Liver (tissue), 9 donors: Measurements from ENCODE around the gene CENPL. TPM values are rescaled to one million over a fixed set of nuclear protein-coding genes. Genes with fewer than 3 reads are reported as not detected.
A peak's percentile ranks its signal among the peaks of the same experiment; 100 is the strongest.

Experiments used
- DNase-seq: peaks from one replicate; pipeline ENCODE4 v3.0.0-alpha.2; 2017; ENCODE audit warnings: low spot score
- H3K27ac ChIP-seq, 2 donors: one replicate each; pipeline ENCODE4 v1.7.0; 2013; ENCODE audit warnings: inconsistent platforms in 2 of 2, low read length in 2 of 2, control low read depth in 1 of 2, low read depth in 1 of 2, mild to moderate bottlenecking in 1 of 2
- H3K27me3 ChIP-seq, 4 donors: one replicate each; pipeline versions ENCODE4 v1.6.1 to v1.7.0; 2013; ENCODE audit warnings: low read length in 3 of 4, inconsistent platforms in 1 of 4, mild to moderate bottlenecking in 1 of 4, moderate library complexity in 1 of 4; ENCODE audit not compliant: control insufficient read depth in 4 of 4, insufficient read depth in 4 of 4
- H3K36me3 ChIP-seq, 4 donors: one replicate each; pipeline versions ENCODE4 v1.6.1 to v1.7.0; 2013; ENCODE audit warnings: low read length in 3 of 4, mild to moderate bottlenecking in 3 of 4, low read depth in 1 of 4, moderate library complexity in 1 of 4; ENCODE audit not compliant: control insufficient read depth in 4 of 4, insufficient read depth in 3 of 4
- H3K4me1 ChIP-seq, 4 donors: one replicate each; pipeline versions ENCODE4 v1.6.1 to v1.7.0; 2013; ENCODE audit warnings: low read length in 3 of 4, mild to moderate bottlenecking in 3 of 4, moderate library complexity in 1 of 4; ENCODE audit not compliant: control insufficient read depth in 4 of 4, insufficient read depth in 4 of 4
- H3K4me3 ChIP-seq, 3 donors: one replicate each; pipeline versions ENCODE4 v1.6.1 to v1.7.0; 2013; ENCODE audit warnings: low read length in 3 of 3, control low read depth in 1 of 3, low read depth in 1 of 3, mild to moderate bottlenecking in 1 of 3
- H3K9ac ChIP-seq, 2 donors: one replicate each; pipeline ENCODE4 v1.7.0; 2013; ENCODE audit warnings: low read length in 2 of 2, mild to moderate bottlenecking in 2 of 2, moderate library complexity in 2 of 2, control low read depth in 1 of 2, low read depth in 1 of 2
- H3K9me3 ChIP-seq, 4 donors: one replicate each; pipeline versions ENCODE4 v1.6.1 to v1.7.0; 2013; ENCODE audit warnings: low read length in 3 of 4; ENCODE audit not compliant: control insufficient read depth in 4 of 4
- CTCF ChIP-seq: fragments of 150-350 bp; IDR thresholded peaks from 2 replicates; pipeline ENCODE4 v1.5.1; 2017; ENCODE audit warnings: improper control_type of control experiment, low read depth, low read length; ENCODE audit not compliant: missing input control
- EGR1 ChIP-seq, 2 donors: IDR thresholded peaks; 2 replicates each; pipeline ENCODE4 v1.6.1; 2016 to 2018; ENCODE audit warnings: antibody characterized with exemption in 2 of 2, low read depth in 2 of 2
- FOXA2 ChIP-seq: IDR thresholded peaks from 2 replicates; pipeline ENCODE4 v1.6.1; 2016; ENCODE audit warnings: antibody characterized with exemption
- GABPA ChIP-seq, 2 donors: IDR thresholded peaks in 1 of 2; conservative IDR thresholded peaks in 1 of 2; 2 replicates each; pipeline ENCODE4 v1.6.1; 2016; ENCODE audit warnings: antibody characterized with exemption in 2 of 2, mild to moderate bottlenecking in 1 of 2, moderate library complexity in 1 of 2
- HNF4G ChIP-seq: IDR thresholded peaks from 2 replicates; pipeline ENCODE4 v1.6.1; 2016; ENCODE audit warnings: antibody characterized with exemption
- JUND ChIP-seq, 2 donors: IDR thresholded peaks; 2 replicates each; pipeline ENCODE4 v1.6.1; 2016; ENCODE audit warnings: antibody characterized with exemption in 2 of 2
- NR2F2 ChIP-seq: IDR thresholded peaks from 2 replicates; pipeline ENCODE4 v1.6.1; 2016; ENCODE audit warnings: antibody characterized with exemption
- SP1 ChIP-seq: IDR thresholded peaks from 2 replicates; pipeline ENCODE4 v1.6.1; 2018; ENCODE audit warnings: antibody characterized with exemption, mild to moderate bottlenecking
- TAF1 ChIP-seq: conservative IDR thresholded peaks from 2 replicates; pipeline ENCODE4 v1.6.1; 2016; ENCODE audit warnings: antibody characterized with exemption, mild to moderate bottlenecking
- YY1 ChIP-seq: IDR thresholded peaks from 2 replicates; pipeline ENCODE4 v1.6.1; 2016; ENCODE audit warnings: antibody characterized with exemption, mild to moderate bottlenecking
- WGBS: extraction: QIAGEN DNeasy Blood & Tissue Kit; methylation state at CpG from one replicate; pipeline ENCODE4 v1.1.7; 2013; 5-methylcytosine and 5-hydroxymethylcytosine counted together
- polyA plus RNA-seq, 2 donors: library from polyadenylated mRNA; stranded (reverse) in 1 of 2; unstranded in 1 of 2; fragments of 200-250 nt in 1 of 2; fragments of >200 nt in 1 of 2; fragmentation: Nextera tagmentation in 1 of 2; extraction: Ambion mirVana in 1 of 2; gene quantifications; one replicate each; pipeline versions ENCODE4 v1.2.1 to v1.2.3, GENCODE V29; 2013 to 2015
- total RNA-seq, 2 donors: library from RNA; depleted of rRNA; stranded (reverse); fragments of >200 nt; gene quantifications; one replicate each; pipeline ENCODE4 v1.2.3, GENCODE V29; 2014
- TF ChIP-seq, protein P1 (sequence below): IDR thresholded peaks from 2 replicates; pipeline ENCODE4 v1.6.1; 2016; ENCODE audit warnings: antibody characterized with exemption, mild to moderate bottlenecking
- TF ChIP-seq, protein P2 (sequence below): IDR thresholded peaks from 2 replicates; pipeline ENCODE4 v1.6.1; 2016; ENCODE audit warnings: antibody characterized with exemption
- TF ChIP-seq, protein P3 (sequence below): IDR thresholded peaks from 2 replicates; pipeline ENCODE4 v1.6.1; 2016; ENCODE audit warnings: antibody characterized with exemption
- donor health status: healthy.
- donor health status: healthy.
- donor health status: healthy.
- donor health status: healthy.
- donor health status: healthy.

The CENPL gene
- total and polyA plus RNA-seq, 4 donors: 0.61 to 19.1 (median 1.2) TPM

DNA sequence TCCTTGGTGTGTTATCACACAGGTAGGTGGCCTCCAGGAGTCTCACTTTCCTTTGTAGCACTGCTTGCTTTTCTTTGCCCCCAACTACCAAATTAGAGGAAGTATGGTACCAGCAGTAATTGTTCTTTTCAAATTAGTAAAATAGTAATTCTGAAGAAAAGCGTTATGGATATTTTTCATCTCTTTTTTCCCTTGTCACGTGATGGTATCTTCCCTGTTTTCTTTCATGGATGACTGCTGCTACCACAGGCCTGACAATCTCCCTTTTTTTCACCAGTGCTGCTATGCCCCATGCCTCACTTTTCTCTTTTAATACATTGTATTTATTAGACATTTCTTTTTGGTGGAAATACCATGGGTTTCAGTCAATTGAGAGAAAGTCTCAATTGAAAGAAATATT, 46.8 kb upstream of the CENPL start:
- H3K27me3 ChIP-seq: no peaks in the 10 kb centered on the region
- H3K4me3 ChIP-seq: no peak overlapping the region
- H3K4me1 ChIP-seq: peaks cover 2 to 20% (median 10%) of the 10 kb centered on the region in 4 donors
- no peak overlapping the region for H3K9ac ChIP-seq
- 75% methylated on average over 2 of the region's 2 CpGs for WGBS
- TF ChIP-seq NR2F2: no peak
- TF ChIP-seq, protein P1, sequence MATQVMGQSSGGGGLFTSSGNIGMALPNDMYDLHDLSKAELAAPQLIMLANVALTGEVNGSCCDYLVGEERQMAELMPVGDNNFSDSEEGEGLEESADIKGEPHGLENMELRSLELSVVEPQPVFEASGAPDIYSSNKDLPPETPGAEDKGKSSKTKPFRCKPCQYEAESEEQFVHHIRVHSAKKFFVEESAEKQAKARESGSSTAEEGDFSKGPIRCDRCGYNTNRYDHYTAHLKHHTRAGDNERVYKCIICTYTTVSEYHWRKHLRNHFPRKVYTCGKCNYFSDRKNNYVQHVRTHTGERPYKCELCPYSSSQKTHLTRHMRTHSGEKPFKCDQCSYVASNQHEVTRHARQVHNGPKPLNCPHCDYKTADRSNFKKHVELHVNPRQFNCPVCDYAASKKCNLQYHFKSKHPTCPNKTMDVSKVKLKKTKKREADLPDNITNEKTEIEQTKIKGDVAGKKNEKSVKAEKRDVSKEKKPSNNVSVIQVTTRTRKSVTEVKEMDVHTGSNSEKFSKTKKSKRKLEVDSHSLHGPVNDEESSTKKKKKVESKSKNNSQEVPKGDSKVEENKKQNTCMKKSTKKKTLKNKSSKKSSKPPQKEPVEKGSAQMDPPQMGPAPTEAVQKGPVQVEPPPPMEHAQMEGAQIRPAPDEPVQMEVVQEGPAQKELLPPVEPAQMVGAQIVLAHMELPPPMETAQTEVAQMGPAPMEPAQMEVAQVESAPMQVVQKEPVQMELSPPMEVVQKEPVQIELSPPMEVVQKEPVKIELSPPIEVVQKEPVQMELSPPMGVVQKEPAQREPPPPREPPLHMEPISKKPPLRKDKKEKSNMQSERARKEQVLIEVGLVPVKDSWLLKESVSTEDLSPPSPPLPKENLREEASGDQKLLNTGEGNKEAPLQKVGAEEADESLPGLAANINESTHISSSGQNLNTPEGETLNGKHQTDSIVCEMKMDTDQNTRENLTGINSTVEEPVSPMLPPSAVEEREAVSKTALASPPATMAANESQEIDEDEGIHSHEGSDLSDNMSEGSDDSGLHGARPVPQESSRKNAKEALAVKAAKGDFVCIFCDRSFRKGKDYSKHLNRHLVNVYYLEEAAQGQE: no peak
- TF ChIP-seq, protein P2, sequence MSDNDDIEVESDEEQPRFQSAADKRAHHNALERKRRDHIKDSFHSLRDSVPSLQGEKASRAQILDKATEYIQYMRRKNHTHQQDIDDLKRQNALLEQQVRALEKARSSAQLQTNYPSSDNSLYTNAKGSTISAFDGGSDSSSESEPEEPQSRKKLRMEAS: no peak
- TF ChIP-seq GABPA (IDR thresholded peaks at IDR 0.05 in 1 of 2, conservative IDR thresholded peaks at IDR 0.05 in 1 of 2): no peak
- TF ChIP-seq HNF4G: no peak
- peaks cover 1 to 4% (median 2%) of the 10 kb centered on the region in 4 donors for H3K36me3 ChIP-seq
- no peak for DNase-seq
- no peaks in the 10 kb centered on the region for H3K9me3 ChIP-seq
- H3K27ac ChIP-seq: no peak overlapping the region

DNA sequence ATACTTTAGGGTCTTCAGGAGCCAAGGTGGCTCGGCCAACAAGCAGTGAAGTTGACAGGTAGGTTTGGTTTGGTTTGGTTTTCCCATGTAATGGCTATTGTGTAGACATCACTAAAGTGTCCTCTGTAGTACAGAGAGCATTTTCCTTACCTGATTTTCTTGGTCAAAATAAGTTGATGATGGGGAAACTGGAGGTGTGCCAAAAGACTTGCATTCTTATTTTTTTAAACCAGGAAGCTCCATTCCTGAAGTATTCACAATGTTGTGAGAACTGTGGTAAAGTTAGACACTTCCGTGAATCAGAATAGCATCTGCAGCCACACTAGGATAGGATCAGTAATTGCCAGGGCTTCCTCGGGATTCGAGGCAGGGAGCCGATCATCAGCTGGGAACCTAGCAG, 46.4 kb upstream of the CENPL start:
- Histone ChIP-seq H3K4me1 (peaks cover 2 to 22% (median 12%) of the 10 kb centered on the region in 4 donors), H3K27ac (no peak overlapping the region)

GRCh38 chr1:173870252-173871075, 45.8 kb upstream of the CENPL start:
- Histone ChIP-seq H3K9ac (no peak overlapping the region), H3K36me3 (peaks cover 4 to 9% (median 7%) of the 10 kb centered on the region in 4 donors), H3K4me3 (no peak overlapping the region), H3K27me3 (no peaks in the 10 kb centered on the region), H3K4me1 (peaks cover 2 to 22% (median 12%) of the 10 kb centered on the region in 4 donors), H3K27ac (no peak overlapping the region), H3K9me3 (no peaks in the 10 kb centered on the region)
- WGBS: 81% methylated on average over 15 of the region's 15 CpGs
- peak; percentile 36 for DNase-seq
- TF ChIP-seq JUND (IDR thresholded peaks at IDR 0.05) (no peak), SP1 (peak; percentile 7), CTCF (no peak), TAF1 (no peak), FOXA2 (no peak)
- TF ChIP-seq, protein P1: no peak

More for the DNA sequence above, 46.4 kb upstream of the CENPL start:
- H3K36me3 ChIP-seq: peaks cover 2 to 6% (median 5%) of the 10 kb centered on the region in 4 donors
- no peak overlapping the region for H3K9ac ChIP-seq
- H3K4me3 ChIP-seq: no peak overlapping the region
- H3K9me3 ChIP-seq: no peaks in the 10 kb centered on the region
- H3K27me3 ChIP-seq: no peaks in the 10 kb centered on the region
- TF ChIP-seq EGR1 (IDR thresholded peaks at IDR 0.05; ENCODE audit: low read depth in 2 of 2) (no peak), YY1 (no peak), HNF4G (no peak)
- TF ChIP-seq, protein P3, sequence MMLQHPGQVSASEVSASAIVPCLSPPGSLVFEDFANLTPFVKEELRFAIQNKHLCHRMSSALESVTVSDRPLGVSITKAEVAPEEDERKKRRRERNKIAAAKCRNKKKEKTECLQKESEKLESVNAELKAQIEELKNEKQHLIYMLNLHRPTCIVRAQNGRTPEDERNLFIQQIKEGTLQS: no peak
- WGBS: 91% methylated on average over 5 of the region's 5 CpGs
- DNase-seq: no peak
